T follicular helper cell (primary cell): Measurements from ENCODE around the gene TBC1D8B.

Experiments used
- DNase-seq: peaks from one replicate; pipeline ENCODE4 v3.0.0-alpha.2; 2020; ENCODE audit warnings: low read depth

The TBC1D8B gene

DNA sequence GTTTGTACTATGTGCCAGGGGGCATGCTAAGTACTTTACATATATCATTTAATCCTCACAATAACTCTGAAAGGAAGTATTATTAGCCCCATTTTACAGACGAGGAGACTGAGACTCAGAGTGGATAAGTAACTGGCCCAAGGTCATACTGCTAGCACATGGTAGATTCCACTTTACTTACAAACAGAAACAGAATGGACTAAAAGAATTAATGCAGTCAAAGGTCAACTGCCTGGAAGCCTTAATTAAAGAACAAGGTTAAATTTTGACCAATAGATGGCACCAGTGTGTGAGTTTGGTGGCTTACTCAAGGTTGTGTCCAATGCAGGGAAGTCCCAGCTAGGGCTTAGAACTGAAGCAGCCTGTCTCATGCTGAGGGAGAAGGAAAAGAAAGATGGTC lies 96.0 kb downstream of the TBC1D8B start:
- no peak for DNase-seq

DNA sequence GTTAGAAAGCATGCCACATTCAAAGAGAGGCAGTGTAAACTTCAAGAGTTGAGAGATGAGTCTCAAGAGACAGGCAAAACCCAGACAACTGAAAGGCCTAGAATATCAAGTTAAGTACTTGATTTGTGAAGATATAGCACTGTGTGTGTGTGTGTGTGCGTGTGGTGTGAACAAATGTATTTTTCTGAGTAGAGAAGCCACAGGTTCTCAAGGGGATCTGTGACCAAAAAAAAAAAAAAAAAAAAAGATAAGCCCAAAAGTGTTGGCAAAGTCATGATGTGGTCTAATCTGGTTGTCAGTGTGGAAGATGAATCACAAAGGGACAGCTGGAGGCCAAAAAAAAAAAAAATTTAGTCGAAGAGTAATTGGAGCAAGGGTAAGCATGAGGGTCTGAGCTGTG lies 96.8 kb downstream of the TBC1D8B start:
- DNase-seq: no peak

DNA sequence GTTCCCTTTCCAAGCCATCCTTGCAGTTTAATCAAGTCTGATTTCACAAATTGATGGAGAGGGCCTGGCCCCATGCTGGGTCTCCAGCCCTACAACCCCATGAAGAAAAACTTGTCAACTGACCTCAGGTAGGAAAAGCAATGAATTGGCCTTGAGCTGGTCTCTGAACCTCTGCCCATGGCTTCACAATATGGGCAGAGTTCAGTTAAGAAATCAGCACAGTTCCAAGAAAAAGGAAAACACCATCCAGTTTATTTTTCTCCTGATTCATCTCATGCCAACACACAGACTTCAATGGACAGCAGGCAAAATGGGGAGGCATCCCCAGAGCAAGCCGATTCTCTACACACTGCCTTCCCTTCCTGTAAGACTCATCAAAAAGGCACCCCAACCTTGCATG lies 97.4 kb downstream of the TBC1D8B start:
- no peak for DNase-seq

DNA sequence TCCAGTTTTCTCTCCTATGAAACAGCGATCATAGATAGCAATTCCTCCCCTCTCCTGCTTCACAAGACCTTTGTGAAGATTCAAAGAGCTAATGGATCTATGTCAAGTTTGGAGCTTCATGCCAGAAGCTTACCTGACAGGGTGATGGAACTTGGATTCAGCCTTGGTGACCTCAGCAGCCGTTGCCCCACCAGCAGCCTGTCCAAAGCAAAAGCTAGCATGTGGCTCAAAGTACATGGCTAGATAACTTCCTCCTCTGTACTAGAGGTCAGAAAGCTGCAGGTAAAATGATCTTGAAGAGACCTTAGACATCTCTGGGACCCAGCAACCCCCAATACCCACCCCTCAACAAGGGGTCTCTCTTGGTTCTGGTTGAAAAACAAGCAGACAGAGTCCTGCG lies 98.9 kb downstream of the TBC1D8B start:
- DNase-seq: no peak

DNA sequence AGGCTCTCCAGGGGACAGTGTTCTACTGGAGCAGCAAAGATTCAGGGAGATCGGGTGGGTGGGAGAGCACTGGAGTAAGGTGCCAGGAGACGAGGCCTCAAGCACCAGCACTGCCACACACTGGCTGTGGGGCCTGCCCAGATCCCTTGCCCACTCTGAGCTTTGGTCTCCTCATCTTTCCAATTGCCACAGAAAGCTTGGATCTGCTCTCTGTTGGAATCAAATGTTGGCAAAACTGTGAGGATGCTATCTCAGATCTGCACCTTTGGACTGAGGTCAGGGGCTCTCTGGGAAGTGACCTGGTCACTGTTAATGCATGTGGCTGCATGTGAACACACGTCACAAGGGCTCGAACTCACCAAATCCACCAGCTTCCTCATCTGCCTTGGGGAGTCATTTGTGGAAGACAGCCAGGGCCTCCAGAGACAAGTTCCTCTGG lies 99.3 kb downstream of the TBC1D8B start:
- no peak for DNase-seq

DNA sequence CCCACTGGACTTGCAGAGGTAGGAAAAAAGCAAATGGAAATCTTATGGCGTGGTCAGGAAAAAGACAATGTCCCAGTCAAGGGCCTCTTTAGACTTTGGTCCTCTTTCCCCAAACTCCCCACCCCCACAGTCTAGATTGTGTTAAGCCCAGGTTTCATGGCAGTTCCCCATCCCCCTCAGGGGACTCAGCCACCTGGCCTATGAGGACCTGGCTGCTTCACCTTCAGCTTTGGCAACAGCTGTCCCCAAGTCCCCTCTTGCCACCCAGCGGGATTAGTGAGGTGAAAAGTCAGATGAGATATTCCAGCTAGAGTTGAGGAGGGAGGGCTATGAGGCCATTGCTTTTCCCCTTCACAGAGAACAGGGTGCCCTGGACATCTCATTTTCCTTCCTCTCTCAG lies 100.2 kb downstream of the TBC1D8B start:
- DNase-seq: no peak

DNA sequence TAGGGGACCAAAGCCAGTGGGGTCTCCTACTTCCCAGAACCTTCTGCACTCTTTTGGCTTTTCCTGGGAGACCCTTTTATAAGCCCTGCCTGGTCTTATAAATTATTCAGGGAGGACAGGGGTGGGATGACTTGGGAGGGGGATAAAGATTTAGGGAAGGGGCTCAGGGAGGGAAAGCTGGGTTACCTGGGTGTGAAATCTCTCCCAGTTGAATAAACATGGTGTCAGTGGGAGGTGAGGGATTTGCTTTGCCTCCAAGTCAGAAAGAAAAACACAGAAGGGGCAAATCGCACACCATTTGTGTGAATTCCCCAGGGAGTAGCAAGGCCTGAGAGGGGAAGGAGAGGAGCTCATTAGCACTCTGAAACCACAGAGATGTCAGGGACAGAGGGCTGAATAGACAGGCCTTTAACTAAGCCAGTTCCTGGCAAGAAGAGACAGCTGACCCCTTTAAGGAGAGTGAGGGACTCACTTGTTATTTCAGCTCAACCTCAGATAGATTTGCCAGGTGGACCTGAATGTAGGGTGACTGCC lies 100.9 kb downstream of the TBC1D8B start, which contains the start of gene RIPPLY1:
Gene RIPPLY1, minus strand, starts transcription at position 51 of the 534 bp plus-strand sequence. CDS start 54 bp downstream, outside the sequence.
- no peak for DNase-seq

DNA sequence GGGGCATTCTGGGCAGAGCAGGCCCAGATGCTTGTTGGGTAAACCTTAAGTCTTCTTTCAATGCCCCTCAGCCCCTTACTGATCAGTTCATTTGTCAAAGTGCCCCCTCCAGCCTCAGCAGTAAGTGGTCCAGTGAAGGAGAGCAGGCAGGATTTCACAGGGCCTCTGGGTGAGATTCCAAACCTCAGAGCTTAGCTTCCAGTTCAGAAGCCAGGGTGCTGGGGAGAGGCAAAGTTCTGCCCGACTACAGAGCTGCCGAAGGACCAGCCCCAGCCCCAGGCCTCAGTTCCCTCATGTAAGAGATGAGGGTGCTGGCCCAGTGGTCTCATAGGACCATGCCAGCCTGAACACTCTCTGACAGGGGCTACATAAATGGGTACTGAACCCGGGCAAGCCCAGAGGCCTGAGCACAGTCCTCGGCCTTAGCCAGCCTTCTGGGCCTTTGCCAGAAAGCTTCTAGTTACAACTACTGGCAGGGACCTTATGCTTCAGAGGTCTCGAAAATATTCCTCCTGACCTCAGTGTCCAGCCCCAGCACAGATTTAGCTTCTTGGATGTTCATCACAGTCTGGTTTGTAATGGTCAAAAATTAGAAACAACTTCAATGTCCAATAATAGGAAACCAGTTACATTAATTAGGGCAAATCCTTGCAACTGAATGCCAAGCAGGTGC lies 101.5 kb downstream of the TBC1D8B start:
- DNase-seq: no peak

DNA sequence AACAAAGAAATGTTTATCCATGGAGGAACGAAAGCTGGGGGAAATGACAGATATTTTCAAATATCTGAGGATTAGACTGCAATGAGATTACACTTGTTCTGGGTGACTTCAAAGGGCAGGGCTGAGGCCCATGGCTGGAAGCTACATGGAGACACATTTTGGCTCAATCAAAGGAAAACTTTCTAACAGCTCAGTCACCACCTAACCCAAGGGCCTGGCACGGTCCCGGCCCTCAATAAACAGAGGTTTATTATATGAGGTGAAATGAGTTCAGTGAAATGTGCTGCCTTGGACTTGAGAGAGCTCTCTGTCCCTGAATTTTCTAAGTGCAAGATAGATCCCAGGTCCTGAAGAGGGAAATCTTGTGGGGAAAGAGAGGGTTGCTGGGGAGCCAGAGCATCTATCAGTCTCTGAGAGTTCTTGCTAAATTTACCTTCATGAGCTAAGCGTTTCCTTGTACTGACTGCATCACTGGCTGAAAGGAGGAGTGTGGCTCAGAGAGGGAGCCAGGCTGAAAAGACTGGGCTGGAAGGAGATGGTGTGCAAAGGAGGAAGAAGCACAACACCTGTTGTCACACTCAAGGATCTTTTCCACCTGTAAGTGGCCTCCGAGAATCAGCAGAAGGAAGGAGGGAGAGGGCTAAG lies 102.7 kb downstream of the TBC1D8B start:
- no peak for DNase-seq

DNA sequence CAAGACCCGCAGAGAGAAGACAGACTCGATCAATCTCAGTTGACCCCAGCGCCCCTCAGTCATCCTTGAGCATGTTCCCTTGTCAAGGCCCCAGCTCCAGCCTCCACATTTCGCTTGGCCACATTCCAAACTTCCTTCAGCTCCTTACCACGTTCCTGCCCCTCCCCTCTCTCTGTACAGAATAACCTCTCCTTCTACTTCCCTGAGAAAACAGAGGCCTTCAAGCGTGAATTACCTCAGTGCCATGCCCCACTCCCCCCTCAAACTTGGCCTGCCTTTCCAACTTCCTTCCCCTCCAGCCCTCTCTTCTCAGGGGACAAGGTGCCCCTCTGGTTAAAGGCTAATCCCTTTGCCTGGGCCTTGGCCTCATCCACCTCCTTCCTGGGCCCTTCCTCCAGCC lies 103.9 kb downstream of the TBC1D8B start:
- DNase-seq: no peak

DNA sequence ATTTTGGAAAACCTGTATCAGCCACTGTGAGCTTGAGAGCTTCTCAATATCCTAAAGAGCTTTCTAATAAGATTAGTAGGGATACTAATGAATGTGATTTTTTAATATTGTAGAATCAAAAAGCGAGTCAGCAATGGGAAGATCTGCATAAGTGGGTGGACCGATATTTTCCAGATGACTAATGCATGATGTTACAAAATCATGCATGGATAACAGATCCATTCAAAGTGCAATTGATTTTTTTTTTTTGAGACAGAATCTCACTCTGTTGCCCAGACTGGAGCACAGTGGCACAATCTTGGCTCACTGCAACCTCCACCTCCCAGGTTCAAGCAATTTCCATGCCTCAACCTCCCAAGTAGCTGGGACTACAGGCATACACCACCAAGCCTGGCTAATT lies 110.4 kb downstream of the TBC1D8B start:
- DNase-seq: no peak

DNA sequence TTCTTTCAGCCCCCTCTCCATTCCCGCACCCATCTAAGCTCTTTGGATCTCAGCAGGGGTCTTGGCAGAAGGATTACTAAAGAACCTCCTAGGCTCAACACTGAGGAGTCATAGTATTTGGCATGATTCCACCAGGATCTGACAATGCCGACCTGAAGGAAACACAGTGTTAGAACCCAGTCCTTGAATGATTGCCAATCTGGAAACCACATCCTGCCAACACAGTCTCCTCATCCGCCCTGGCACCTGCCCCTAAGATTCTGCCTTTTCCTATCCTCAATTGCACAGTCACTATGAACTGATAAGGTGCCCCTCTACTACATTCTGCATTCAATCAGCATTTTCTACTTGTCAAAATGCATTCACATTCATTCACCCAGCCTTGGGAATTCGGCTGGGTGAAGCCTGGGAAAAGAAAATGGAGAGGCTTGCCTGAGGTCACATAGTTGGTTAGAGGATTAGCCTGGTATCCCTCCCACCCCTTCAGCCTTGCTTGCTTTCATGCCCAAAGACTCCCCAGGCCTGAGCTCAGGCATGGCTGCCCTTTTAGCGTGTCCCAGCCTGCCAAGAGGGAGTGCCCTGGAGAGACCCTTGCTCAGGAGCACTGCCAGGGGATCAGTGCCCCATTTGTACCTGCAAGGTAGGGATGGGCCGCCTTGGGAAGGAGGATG lies 115.5 kb downstream of the TBC1D8B start:
- peak; percentile 6 for DNase-seq

DNA sequence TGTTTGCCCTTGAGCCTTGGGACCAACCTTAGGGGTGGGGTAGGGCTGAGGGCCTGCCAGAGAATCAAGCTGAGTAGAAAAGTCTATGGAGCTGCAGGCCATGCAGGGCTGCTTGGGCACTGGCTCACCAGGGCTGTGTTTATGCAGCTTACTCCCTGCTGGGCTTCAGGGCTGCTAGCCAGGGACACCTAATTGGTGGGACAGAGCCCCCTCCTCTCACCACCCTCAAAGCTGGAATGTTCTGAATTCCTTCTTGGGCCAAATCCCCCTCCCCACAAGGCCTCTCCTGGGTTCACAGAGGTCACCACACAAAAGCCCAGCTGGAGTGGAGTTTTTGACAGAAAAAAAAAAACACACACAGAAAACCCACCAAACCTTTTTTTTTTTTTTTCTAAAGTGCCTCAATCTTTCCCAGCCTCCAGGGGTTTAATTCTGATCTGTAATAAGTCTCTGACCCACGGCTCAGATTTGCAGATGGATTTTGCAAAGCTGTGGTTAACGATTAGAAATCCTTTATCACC lies 117.5 kb downstream of the TBC1D8B start, which contains the start of gene CLDN2:
Gene CLDN2, plus strand, starts transcription at position 471 of the 521 bp plus-strand sequence. CDS start 7,827 bp downstream, outside the sequence.
- DNase-seq: no peak

DNA sequence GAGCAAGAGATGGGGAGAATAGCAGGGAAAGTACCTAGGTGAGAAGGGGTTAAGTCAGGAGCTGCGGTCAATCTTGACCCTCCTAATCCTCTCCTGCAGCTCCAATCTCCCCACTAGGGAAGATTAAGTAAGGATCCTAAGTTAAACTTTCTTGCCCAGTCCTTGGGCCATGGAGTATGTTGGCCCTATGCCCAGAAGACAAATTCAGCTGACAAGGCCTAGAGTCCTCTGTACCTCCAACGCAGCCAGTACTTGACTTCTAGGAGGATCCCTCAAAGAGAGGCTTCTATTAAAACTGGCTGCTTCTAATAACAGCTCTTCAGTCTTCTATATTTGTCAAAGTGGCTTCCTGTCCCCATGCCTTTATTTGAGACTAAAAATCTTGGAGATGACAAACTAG lies 119.2 kb downstream of the TBC1D8B start:
- no peak for DNase-seq
